IPS DF 4.7 (cell line): ENCODE measurements around the gene PERCC1.

Experiments
- DNase-seq: peaks from one replicate; pipeline ENCODE4 v3.0.0-alpha.2; 2013; ENCODE audit warnings: low spot score; ENCODE audit errors: extremely low read depth

Gene PERCC1

DNA sequence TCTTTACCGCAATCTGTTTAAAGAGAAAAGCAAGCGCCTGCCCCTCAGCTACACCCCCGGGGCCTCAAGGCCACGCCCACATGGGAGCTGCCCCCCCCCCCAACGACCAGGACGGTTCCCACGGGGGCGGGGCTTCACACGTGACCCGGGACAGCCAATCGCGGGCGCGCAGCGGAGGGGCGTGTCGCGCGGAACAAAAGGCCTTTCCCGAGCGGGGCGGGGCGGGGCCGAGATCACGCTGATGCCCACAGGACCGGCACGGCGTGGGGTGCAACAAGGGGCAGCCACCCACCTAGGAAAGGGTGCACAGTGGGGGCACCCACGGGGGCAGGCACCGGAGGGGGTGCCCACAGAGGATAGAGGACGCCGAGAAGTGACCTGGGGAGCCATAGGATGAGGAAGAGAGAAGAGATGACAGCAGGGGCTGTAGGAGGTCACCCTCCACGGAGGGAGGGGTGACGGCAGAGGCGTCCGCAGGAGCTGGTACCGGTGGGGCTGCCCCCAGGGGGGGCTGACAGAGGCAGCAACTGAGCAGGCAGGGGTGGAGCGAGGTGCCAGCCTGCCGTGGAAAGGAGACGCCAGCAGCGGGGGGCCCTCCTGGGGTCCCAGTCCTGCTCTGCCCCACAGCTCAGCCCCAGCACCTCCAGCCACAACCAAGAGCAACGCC is 22.6 kb upstream of the PERCC1 start:
- DNase-seq, result no peak

DNA sequence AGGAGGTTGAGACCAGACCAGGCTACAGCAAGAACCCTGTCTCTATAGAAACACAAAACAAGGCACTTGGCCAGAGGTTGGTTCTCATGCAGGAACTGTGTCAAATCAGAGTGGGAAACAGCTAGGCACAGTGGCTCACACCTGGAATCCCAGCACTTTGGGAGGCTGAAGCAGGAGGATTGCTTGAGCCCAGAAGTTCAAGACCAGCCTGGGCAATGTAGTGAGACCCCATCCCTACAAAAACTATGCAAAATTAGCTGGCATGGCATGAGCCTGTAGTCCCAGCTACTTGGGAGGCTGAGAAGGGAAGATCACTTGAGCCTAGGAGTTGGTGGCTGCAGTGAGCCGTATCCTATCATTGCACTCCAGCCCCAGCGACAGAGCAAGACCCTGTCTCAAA is 18.0 kb upstream of the PERCC1 start:
- DNase-seq, result no peak

- no peak for DNase-seq
These were observed 17.0 kb upstream of the PERCC1 start for GRCh38 chr16:1413684-1414531.

DNA sequence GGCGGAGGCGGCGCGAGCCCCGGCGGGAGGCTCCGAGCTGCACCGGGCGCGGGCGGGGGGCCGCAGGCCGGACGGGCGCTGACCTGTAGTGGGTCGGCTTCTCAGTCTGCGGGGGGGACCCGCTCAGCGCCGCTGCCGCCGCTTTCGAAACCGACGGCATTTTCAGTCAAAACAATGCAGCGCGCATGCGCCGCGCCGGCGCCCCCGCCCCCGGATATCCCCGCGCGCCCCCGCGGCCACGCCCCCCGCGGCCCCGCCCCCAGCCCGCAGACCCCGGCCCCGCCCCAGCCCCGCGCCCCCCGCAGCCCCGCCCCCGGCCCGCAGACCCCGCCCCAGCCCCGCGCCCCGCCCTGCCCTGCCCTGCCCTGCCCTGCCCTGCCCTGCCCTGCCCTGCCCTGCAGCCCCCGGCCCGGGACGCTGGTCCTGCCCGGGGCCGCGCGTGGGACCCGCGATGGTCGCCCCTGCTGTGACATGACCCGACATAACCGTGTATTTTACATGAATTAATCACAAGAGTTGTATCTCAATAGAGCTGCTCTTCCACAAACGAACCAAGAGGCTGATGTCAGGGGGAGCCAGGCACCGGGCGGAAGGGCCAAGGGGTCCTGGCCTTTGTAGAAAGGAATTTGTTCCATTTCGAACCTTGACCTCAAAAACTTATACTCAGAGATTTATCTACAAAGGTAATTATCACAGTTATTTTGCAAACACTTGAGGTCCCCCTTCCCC is 16.2 kb upstream of the PERCC1 start, which contains the start of gene UNKL:
TSS of gene UNKL (minus strand) at position 173 of the 729 bp plus-strand sequence. CDS start at position 160, 13 bp downstream.
- DNase-seq, result no peak

GRCh38 chr16:1416521-1416941 is 14.3 kb upstream of the PERCC1 start:
- no peak for DNase-seq

DNA sequence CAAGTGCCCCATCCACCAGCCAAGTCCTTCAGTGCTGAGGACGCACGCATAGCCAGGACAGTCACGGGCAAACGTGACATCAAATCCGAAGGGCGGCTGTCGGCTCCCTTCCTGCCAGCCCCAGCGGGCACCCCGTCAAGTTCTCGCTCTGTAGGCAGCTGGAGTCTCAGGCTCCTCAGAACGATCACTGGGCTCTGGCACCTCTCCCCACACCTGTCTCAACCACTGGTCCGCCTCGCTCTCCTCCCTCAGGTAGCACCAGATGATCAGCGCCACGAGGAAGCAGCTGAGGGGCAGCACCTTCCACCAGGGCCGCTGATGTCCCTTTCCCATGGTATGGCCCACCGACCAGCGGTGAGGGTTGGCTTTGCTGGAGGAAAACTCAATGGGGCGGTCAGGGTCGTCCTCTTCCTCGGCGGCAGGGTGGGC is 10.8 kb upstream of the PERCC1 start:
- DNase-seq, result no peak

GRCh38 chr16:1422076-1422475 is 8.8 kb upstream of the PERCC1 start:
- no peak for DNase-seq

- no peak for DNase-seq
These were observed 6.8 kb upstream of the PERCC1 start for GRCh38 chr16:1424028-1424427.

DNA sequence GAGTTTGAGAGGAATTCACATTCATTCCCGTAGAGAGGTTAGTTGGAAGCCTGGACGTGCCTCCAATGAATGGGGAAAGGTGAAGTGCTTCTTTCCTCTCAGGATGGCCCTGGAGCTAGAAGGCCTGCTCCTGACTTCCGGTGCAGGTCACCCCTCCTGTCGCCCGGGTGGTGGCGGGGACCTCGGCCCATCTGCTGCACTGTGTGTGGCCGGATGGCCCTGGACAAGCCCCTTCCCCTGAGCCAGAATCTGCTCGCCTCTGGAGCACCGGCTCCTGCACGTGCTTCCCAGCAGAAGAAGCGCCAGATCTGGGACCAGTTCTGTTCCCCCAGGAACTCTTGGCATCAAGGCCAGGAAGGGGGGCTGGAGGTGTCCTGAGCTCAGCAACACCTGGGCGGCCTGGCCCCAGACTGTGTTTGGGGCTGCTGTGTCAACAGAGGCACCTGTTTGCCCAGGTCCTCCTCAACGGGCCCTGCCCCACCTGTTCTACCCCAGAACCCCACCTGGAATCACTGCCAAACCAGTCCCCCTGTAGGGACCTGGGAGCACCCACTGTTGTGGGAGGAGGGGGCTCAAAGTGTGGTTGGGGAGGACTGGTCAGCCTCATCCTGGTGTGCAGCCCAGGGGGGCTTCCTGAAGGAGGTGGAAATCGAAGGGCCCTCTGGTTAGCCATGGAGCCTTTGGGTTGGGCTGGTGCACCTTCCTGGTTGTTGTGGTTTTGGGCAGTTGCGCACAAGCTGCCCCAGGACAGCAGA is 5.1 kb upstream of the PERCC1 start:
- no peak for DNase-seq

DNA sequence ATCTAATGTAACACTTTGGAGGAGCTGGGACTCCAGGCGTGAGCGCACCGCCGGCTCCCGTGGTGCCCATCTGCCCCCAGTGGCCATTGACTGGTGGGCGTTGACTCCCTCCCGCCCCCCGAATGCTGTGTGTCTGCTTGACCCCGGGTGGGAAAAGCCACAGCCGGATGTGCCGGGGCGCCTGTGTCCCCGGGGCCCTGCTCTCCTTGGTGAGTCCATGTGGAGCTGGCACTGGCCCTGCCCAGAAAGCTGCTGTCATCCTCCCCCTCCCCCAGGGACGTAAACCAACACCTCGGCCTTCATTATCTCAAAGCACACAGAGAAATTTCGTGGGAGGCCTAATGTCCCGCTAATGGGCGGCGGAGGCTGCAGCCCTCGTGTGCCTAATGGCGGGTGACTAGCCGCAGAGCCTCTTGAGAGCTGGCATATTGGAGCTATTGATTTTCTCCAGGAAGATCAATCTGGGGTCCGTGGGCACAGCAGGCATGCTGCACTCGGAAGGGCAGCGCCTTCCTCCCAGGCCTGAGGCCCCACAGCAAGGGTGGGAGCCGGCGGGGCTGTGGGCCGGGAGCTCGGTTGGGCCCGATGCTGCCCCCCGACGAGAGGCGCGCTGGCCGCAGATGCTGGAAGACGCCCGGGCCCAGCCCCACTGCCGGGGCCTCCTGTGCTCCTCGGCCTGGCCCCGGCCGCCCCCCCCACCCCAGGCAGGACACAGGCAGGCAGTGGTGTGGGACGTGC is 4.0 kb upstream of the PERCC1 start:
- DNase-seq, result no peak

- no peak for DNase-seq
These were observed 3.1 kb upstream of the PERCC1 start for GRCh38 chr16:1427473-1428461.

DNA sequence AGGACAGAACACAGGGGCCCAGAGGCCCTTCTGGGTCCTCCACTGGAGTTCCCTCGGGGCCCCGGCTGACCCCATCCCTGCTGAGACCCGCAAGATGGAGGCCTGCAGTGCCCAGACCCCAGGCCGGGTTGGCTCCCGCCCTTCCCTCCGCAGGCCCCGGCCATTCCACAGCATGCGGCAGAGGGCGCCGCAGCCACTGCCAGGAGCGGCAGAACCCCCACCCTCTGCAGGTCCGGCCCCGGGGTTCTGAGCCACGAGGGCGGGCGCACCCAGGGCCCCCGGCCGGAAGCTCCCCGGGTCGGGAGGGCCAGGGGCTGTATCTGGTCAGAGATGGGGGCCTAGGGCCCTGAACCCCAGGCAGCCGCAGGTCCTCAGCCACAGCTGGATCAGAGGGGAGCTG is 2.4 kb upstream of the PERCC1 start:
- DNase-seq, result no peak

DNA sequence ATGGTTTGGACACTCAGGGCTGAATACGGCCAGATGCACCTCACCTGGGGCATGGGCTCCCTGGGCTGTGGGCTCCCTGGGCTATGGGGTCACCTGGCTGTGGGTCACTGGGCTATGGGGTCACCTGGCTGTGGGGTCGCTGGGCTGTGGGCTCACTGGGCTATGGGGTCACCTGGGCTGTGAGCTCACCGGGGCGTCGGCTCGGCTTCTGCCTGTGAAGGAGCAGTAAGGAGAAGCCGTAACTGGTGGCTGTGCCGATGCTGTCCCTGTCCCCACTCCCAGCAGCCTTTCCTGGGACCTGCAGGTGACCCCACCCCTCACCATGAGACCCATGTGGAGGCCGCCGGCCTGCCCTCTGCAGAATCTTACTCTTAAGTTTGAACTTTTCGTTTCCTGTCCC is 1.9 kb upstream of the PERCC1 start:
- DNase-seq, result no peak

DNA sequence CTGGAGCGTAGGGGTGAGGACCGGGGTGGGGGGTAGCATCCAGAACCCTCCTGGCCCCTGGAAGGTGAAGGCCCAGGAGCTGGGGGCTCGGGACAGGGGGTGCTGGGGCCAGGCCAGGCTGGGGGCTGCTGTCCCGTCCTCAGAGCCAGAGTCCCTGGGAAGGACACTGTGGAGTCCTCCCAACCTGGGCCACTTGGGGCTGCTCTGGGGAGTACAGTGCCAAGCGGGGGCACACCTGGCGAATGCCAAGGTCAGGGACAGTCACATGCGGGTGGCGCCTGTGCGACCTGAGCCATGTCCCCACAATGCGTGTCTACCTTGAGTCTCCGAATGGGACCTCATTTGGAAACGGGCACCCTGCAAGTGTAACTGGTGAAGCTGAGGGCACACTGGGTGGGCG is 1.2 kb upstream of the PERCC1 start:
- no peak for DNase-seq

- no peak for DNase-seq
These were observed 592 bp upstream of the PERCC1 start for GRCh38 chr16:1430214-1430758.

DNA sequence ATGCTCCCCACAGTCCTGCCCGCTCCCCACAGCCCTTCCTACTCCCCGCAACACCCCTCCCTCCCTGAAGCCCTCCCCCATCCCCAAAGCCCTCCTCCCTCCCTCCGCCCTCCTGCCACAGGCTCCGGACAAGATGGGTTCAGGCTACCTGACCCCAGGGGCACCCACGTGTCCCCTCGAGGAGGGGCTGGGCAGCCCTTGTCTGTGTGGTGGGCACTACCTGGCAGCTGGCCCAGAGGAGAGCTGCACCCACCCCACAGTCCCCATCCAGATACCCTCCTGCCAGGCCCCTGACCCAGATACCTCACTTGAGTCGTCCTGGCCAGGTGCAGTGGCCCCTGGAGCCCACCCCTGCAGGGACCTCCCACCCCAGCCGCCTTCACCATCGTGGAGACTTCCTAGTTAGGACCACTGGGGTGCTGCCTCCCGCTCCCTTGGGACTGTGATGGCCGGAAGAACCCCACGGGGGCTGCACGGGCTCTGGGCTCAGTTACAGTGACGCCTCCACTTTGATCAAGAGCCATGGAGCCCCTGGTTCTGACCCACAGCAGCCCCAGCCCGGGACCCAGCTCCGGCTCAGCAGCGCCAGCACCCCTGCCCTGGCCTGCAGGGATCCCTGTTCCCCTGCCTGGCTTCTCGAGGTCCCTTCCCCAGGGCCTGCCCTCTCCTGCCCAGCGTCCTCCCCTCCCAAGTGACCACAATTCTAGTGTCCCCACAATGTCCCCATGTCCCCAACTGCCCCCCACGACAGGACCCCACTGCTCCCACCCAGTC is 806 bp downstream of the PERCC1 start:
- no peak for DNase-seq

DNA sequence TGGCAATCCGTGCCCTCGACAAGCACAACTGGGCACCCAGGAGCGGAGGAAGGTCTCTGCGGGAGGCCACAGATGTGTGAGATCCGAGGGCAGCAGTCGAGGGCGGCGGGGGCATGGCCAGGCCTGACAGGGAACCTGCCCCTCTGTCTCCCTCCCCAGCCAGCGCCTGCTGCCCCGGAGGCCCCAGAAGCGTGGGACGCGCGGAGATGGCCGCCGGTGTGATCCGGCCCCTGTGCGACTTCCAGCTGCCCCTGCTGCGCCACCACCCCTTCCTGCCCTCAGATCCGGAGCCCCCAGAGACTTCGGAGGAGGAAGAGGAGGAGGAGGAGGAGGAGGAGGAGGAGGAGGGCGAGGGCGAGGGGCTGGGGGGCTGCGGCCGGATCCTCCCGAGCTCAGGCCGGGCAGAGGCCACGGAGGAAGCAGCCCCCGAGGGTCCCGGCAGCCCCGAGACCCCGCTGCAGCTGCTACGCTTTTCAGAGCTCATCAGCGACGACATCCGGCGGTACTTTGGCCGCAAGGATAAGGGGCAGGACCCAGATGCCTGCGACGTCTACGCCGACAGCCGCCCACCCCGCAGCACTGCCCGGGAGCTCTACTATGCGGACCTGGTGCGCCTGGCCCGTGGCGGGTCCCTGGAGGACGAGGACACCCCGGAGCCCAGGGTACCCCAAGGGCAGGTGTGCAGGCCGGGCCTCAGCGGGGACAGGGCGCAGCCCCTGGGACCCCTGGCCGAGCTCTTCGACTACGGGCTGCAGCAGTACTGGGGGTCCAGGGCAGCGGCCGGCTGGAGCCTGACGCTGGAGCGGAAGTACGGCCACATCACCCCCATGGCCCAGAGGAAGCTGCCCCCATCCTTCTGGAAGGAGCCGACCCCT is 1.7 kb downstream of the PERCC1 start:
- no peak for DNase-seq

DNA sequence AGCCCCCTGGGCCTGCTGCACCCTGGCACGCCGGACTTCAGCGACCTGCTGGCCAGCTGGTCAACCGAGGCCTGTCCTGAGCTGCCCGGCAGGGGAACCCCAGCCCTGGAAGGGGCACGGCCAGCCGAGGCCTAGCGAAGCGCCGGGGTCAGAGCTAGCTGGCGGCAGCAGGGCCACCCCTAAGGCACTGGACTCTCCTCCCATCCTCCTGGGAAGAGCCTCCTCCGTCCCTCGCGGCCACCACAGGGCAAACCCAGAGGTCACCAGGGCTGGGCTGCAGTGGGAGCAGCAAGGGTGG is 2.3 kb downstream of the PERCC1 start:
- no peak for DNase-seq
